ENCODE data around the gene GSG1L.

DNA sequence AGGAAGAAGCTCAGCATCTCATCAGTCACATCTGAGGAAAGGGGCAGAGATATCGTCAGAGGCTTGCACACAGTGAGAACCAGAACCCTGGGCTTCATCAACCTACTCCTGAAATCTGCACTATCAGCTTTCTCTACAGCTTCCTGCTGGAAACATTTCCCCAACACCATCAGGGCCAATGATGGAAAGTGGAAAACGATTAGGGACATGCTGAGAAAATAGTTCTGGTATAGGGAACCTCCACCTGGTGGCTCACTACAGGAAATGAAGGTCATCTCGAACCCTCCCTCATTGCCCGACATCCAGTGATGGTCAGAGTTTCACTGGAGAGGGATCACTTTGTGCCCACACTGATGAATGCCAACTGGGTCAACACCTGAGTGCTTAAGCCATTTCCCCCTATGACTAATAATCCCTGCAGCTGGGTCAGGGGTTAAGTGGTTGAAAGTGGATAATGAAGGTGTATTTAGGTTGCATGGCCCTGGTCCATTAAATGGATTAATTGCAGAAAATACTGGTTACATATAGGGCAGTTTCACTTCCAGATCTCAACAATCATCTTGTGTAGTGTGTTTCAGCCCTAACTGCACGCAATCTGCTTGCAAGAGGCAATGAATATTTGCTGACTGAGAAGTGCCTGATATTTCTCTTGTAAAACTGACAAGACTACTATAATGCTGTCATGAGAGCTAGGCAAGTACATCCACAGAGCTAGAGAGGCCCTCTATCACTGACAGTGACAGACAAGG is 43.1 kb upstream of the GSG1L start:
- TF ChIP-seq POLR2AphosphoS5 (IDR thresholded peaks at IDR 0.05; ENCODE audit: low read depth, low read length): no peak
- TF ChIP-seq SPI1 (IDR thresholded peaks at IDR 0.05; ENCODE audit: low read depth, low read length): no peak
- TF ChIP-seq POLR2A (IDR thresholded peaks at IDR 0.05; ENCODE audit: low read depth, low read length): no peak
- TF ChIP-seq TAF1 (IDR thresholded peaks at IDR 0.05; ENCODE audit: low read depth, low read length): no peak
- TF ChIP-seq POU2F2 (IDR thresholded peaks at IDR 0.05; ENCODE audit: low read depth, low read length): no peak
